ENCODE data around the gene BIRC3. TPM values are rescaled to one million over a fixed set of nuclear protein-coding genes. Genes with fewer than 3 reads are reported as not detected.

BIRC3 gene
- total RNA-seq, 4 donors from 2014 or later, result 10.0 to 13.7 (median 11.0) TPM

GRCh38 chr11:102359372-102359771 is 42.1 kb downstream of the BIRC3 start:
- Histone ChIP-seq H3K27ac (replicated peaks in 1 of 4) (no peak overlapping the region), H3K4me3 (no peak overlapping the region), H3K36me3 (peaks cover 27 to 57% (median 40%) of the 10 kb centered on the region in 4 donors), H3K4me1 (peaks cover 0 to 22% (median 5%) of the 10 kb centered on the region in 4 donors), H3K9me3 (peaks cover 0 to 10% (median 5%) of the 10 kb centered on the region in 4 donors), H3K27me3 (no peaks in the 10 kb centered on the region)
- TF ChIP-seq EP300 (IDR thresholded peaks at IDR 0.05), result no peak
- no peak for TF ChIP-seq POLR2AphosphoS5 (IDR thresholded peaks at IDR 0.05)
- TF ChIP-seq CTCF (IDR thresholded peaks at IDR 0.05), result no peak
- WGBS, result 84% methylated on average over 3 of the region's 3 CpGs
- no peak for DNase-seq (ENCODE audit: extremely low spot score)
- intact Hi-C loops (cut with DNase I), result no loop called here

- Histone ChIP-seq H3K4me1 (peaks cover 0 to 35% (median 5%) of the 10 kb centered on the region in 4 donors), H3K27me3 (no peaks in the 10 kb centered on the region), H3K9me3 (peaks cover 0 to 10% (median 5%) of the 10 kb centered on the region in 4 donors), H3K27ac (replicated peaks in 1 of 4) (no peak overlapping the region), H3K36me3 (peaks cover 33 to 70% (median 53%) of the 10 kb centered on the region in 4 donors), H3K4me3 (no peak overlapping the region)
- DNase-seq (ENCODE audit: extremely low spot score), result no peak
- intact Hi-C loops (cut with DNase I), result no loop called here
- no peak for TF ChIP-seq POLR2A (IDR thresholded peaks at IDR 0.05; ENCODE audit: low read depth)
- no peak for TF ChIP-seq EP300 (IDR thresholded peaks at IDR 0.05)
- no peak for TF ChIP-seq POLR2AphosphoS5 (IDR thresholded peaks at IDR 0.05)
- no peak for TF ChIP-seq CTCF (IDR thresholded peaks at IDR 0.05)
- WGBS, result 89% methylated on average over 3 of the region's 3 CpGs
Observed at GRCh38 chr11:102360681-102361080, 43.4 kb downstream of the BIRC3 start.

- Histone ChIP-seq H3K4me1 (peaks cover 0 to 33% (median 5%) of the 10 kb centered on the region in 4 donors), H3K4me3 (no peak overlapping the region), H3K27ac (replicated peaks in 1 of 4) (no peak overlapping the region), H3K9me3 (peaks cover 0 to 10% (median 5%) of the 10 kb centered on the region in 4 donors), H3K27me3 (no peaks in the 10 kb centered on the region), H3K36me3 (peaks cover 40 to 74% (median 59%) of the 10 kb centered on the region in 4 donors)
- TF ChIP-seq POLR2A (IDR thresholded peaks at IDR 0.05; ENCODE audit: low read depth), result no peak
- TF ChIP-seq POLR2AphosphoS5 (IDR thresholded peaks at IDR 0.05), result no peak
- TF ChIP-seq CTCF (IDR thresholded peaks at IDR 0.05), result no peak
- intact Hi-C loops (cut with DNase I), result no loop called here
- WGBS, result 97% methylated on average over 5 of the region's 5 CpGs
- no peak for DNase-seq (ENCODE audit: extremely low spot score)
Observed at GRCh38 chr11:102361086-102362031, 44.1 kb downstream of the BIRC3 start.

- no peak for DNase-seq (ENCODE audit: extremely low spot score)
- H3K36me3 ChIP-seq, result peaks cover 46 to 83% (median 70%) of the 10 kb centered on the region in 4 donors
- peaks cover 0 to 23% (median 7%) of the 10 kb centered on the region in 4 donors for H3K4me1 ChIP-seq
- TF ChIP-seq EP300 (IDR thresholded peaks at IDR 0.05), result no peak
- TF ChIP-seq CTCF (IDR thresholded peaks at IDR 0.05), result no peak
- no peak for TF ChIP-seq POLR2AphosphoS5 (IDR thresholded peaks at IDR 0.05)
- TF ChIP-seq POLR2A (IDR thresholded peaks at IDR 0.05; ENCODE audit: low read depth), result no peak
- H3K9me3 ChIP-seq, result peaks cover 0 to 3% (median under 1%) of the 10 kb centered on the region in 4 donors
- no peak overlapping the region for H3K4me3 ChIP-seq
- H3K27ac ChIP-seq (replicated peaks in 1 of 4), result no peak overlapping the region
- intact Hi-C loops (cut with DNase I), result no loop called here
- H3K27me3 ChIP-seq, result no peaks in the 10 kb centered on the region
- 43% methylated on average over 1 of the region's 1 CpG for WGBS
Observed at GRCh38 chr11:102364991-102365390, 47.7 kb downstream of the BIRC3 start.
